Fibroblast of skin of back (primary cell): ENCODE measurements around the gene TARBP1. TPM values are rescaled to one million over a fixed set of nuclear protein-coding genes. Genes with fewer than 3 reads are reported as not detected.
"Not testable (repeated sequence)": the region's sequence is repeated elsewhere in the genome, so short reads cannot be mapped to it uniquely, and the experiment has no call there.

Source experiments
- DNase-seq: peaks from one replicate; pipeline ENCODE4 v3.0.0-alpha.2; 2013
- polyA plus RNA-seq, 2 experiments: library from polyadenylated mRNA; unstranded; fragments of 120-200 nt; gene quantifications; one replicate each; pipeline ENCODE4 v1.2.1, GENCODE V29; 2013; ENCODE audit not compliant: insufficient read length in 2 of 2

The TARBP1 gene
- 10.5 TPM for polyA plus RNA-seq (2013, experiment 1 of 2; ENCODE audit: insufficient read length)
- polyA plus RNA-seq (2013, experiment 2 of 2; ENCODE audit: insufficient read length), result 9.9 TPM

GRCh38 chr1:234478481-234479309 is at the start of gene TARBP1:
TSS of gene TARBP1 (minus strand) at chr1:234479179. CDS start at chr1:234479103, 76 bp downstream.
- DNase-seq, result peak; percentile 76

- no peak for DNase-seq
Observed at GRCh38 chr1:234528074-234528865, 49.3 kb upstream of the TARBP1 start.

- peak; percentile 29 for DNase-seq
Observed at GRCh38 chr1:234527346-234527745, 48.4 kb upstream of the TARBP1 start.

- peak; percentile 32 for DNase-seq
Observed at GRCh38 chr1:234526922-234527321, 47.9 kb upstream of the TARBP1 start.

GRCh38 chr1:234525099-234525799 is 46.3 kb upstream of the TARBP1 start:
- DNase-seq, result no peak

GRCh38 chr1:234521836-234522235 is 42.9 kb upstream of the TARBP1 start:
- no peak for DNase-seq

- no peak for DNase-seq
Observed at GRCh38 chr1:234520908-234521817, 42.2 kb upstream of the TARBP1 start.

GRCh38 chr1:234519506-234519905 is 40.5 kb upstream of the TARBP1 start:
- no peak for DNase-seq

GRCh38 chr1:234518876-234519275 is 39.9 kb upstream of the TARBP1 start:
- no peak for DNase-seq

- DNase-seq, result not testable (repeated sequence)
Observed at GRCh38 chr1:234518086-234518485, 39.1 kb upstream of the TARBP1 start.

- DNase-seq, result no peak
Observed at GRCh38 chr1:234517110-234517802, 38.3 kb upstream of the TARBP1 start.

GRCh38 chr1:234515821-234516241 is 36.9 kb upstream of the TARBP1 start:
- DNase-seq, result peak; percentile 64

GRCh38 chr1:234515411-234515810 is 36.4 kb upstream of the TARBP1 start:
- DNase-seq, result peak; percentile 64

- DNase-seq, result no peak
Observed at GRCh38 chr1:234512451-234512861, 33.5 kb upstream of the TARBP1 start.

- no peak for DNase-seq
Observed at GRCh38 chr1:234509457-234510328, 30.7 kb upstream of the TARBP1 start.

GRCh38 chr1:234507626-234508387 is 28.8 kb upstream of the TARBP1 start:
- no peak for DNase-seq

GRCh38 chr1:234507089-234507488 is 28.1 kb upstream of the TARBP1 start:
- DNase-seq, result no peak

GRCh38 chr1:234505769-234506102 is 26.8 kb upstream of the TARBP1 start:
- DNase-seq, result peak; percentile 67
